GM23338 (cell line): ENCODE measurements around the gene TLR3. TPM values are rescaled to one million over a fixed set of nuclear protein-coding genes. Genes with fewer than 3 reads are reported as not detected.

ENCODE experiments used
- ATAC-seq: fragments of 200-7000 bp; cut with Tn5 transposase; 3 replicates; pipeline ENCODE4 v1.9.1; 2020
- DNase-seq: peaks from one replicate; pipeline ENCODE4 v3.0.0-alpha.2; 2015; ENCODE audit warnings: low spot score
- H2AFZ ChIP-seq: fragments of 200-600 bp; sonication (generic); 2 replicates; pipeline ENCODE4 v1.8.0; 2016; ENCODE audit warnings: antibody characterized with exemption, mild to moderate bottlenecking, moderate library complexity
- H3F3A ChIP-seq: fragments of 200-600 bp; sonication (generic); replicated peaks from 2 replicates; pipeline ENCODE4 v1.8.0; 2017; ENCODE audit warnings: antibody characterized with exemption, mixed run types, low read depth
- H3K27ac ChIP-seq: fragments of 200-600 bp; sonication (generic); 2 replicates; pipeline ENCODE4 v1.6.1; 2016; ENCODE audit warnings: low read depth
- H3K27me3 ChIP-seq: fragments of 200-600 bp; sonication (generic); 2 replicates; pipeline ENCODE4 v1.8.0; 2016; ENCODE audit warnings: mild to moderate bottlenecking, mixed run types, moderate library complexity; ENCODE audit not compliant: insufficient read depth
- H3K36me3 ChIP-seq: fragments of 200-600 bp; sonication (generic); 2 replicates; pipeline ENCODE4 v1.8.0; 2016; ENCODE audit warnings: mild to moderate bottlenecking; ENCODE audit not compliant: insufficient read depth
- H3K4me1 ChIP-seq: fragments of 200-600 bp; sonication (generic); 2 replicates; pipeline ENCODE4 v1.8.0; 2016; ENCODE audit warnings: mild to moderate bottlenecking, moderate library complexity; ENCODE audit not compliant: insufficient read depth
- H3K4me2 ChIP-seq: fragments of 200-600 bp; sonication (generic); 2 replicates; pipeline ENCODE4 v1.7.1; 2017; ENCODE audit warnings: mixed run types
- H3K4me3 ChIP-seq: fragments of 200-600 bp; sonication (generic); 2 replicates; pipeline ENCODE4 v1.6.1; 2016; ENCODE audit warnings: mixed run types
- H3K79me2 ChIP-seq: fragments of 200-600 bp; sonication (generic); replicated peaks from 2 replicates; pipeline ENCODE4 v1.8.0; 2017; ENCODE audit warnings: mild to moderate bottlenecking; ENCODE audit not compliant: insufficient read depth
- H3K9me2 ChIP-seq: fragments of 200-600 bp; sonication (generic); 2 replicates; pipeline ENCODE4 v1.8.0; 2017; ENCODE audit not compliant: insufficient read depth
- H4K20me1 ChIP-seq: fragments of 200-600 bp; sonication (generic); replicated peaks from 2 replicates; pipeline ENCODE4 v1.8.0; 2017; ENCODE audit warnings: mild to moderate bottlenecking; ENCODE audit not compliant: insufficient read depth
- H3K27ac Mint-ChIP-seq: 2 replicates; pipeline ENCODE4 v1.8.0; 2020; ENCODE audit warnings: inconsistent platforms, mild to moderate bottlenecking, moderate library complexity, mixed read lengths
- H3K27me3 Mint-ChIP-seq: 3 replicates; pipeline ENCODE4 v1.8.0; 2022; ENCODE audit warnings: low read depth, mild to moderate bottlenecking, moderate library complexity, mixed read lengths, inconsistent platforms; ENCODE audit not compliant: insufficient read depth, poor library complexity
- H3K36me3 Mint-ChIP-seq: 3 replicates; pipeline ENCODE4 v1.8.0; 2021; ENCODE audit warnings: low read depth, mild to moderate bottlenecking, inconsistent platforms, moderate library complexity, mixed read lengths
- H3K4me1 Mint-ChIP-seq: 3 replicates; pipeline ENCODE4 v1.8.0; 2020; ENCODE audit warnings: mild to moderate bottlenecking, inconsistent platforms, mixed read lengths
- H3K4me3 Mint-ChIP-seq: 3 replicates; pipeline ENCODE4 v1.8.0; 2021; ENCODE audit warnings: moderate library complexity, mild to moderate bottlenecking, inconsistent platforms, mixed read lengths
- H3K9me3 Mint-ChIP-seq: 3 replicates; pipeline ENCODE4 v1.8.0; 2020; ENCODE audit warnings: moderate library complexity, mild to moderate bottlenecking, inconsistent platforms, mixed read lengths
- CREB1 ChIP-seq: fragments of 250-450 bp; sonication (Bioruptor Pico); IDR thresholded peaks from 2 replicates; pipeline ENCODE4 v1.5.0; 2020; ENCODE audit warnings: low read depth, mild to moderate bottlenecking, moderate library complexity
- CTCF ChIP-seq, 2 experiments: fragments of 200-600 bp in 1 of 2; sonication (generic) in 1 of 2; conservative IDR thresholded peaks; 2 replicates each; pipeline versions ENCODE4 v1.5.1 to v1.6.1; 2016 to 2017; ENCODE audit warnings: antibody characterized with exemption in 2 of 2, low read depth in 2 of 2, mild to moderate bottlenecking in 2 of 2, moderate library complexity in 1 of 2
- ETS1 ChIP-seq: IDR thresholded peaks from 2 replicates; pipeline ENCODE4 v1.6.1; 2016; ENCODE audit warnings: antibody characterized with exemption
- EZH2 ChIP-seq: fragments of 200-600 bp; sonication (generic); IDR thresholded peaks from one replicate; pipeline ENCODE4 v1.8.0; 2017; ENCODE audit warnings: antibody characterized with exemption, mild to moderate bottlenecking, low read depth; ENCODE audit not compliant: unreplicated experiment
- EZH2phosphoT487 ChIP-seq: fragments of 200-600 bp; sonication (generic); IDR thresholded peaks from one replicate; pipeline ENCODE4 v1.8.1; 2018; ENCODE audit warnings: antibody characterized with exemption; ENCODE audit not compliant: unreplicated experiment
- JUNB ChIP-seq: IDR thresholded peaks from one replicate; pipeline ENCODE4 v1.6.1; 2016; ENCODE audit warnings: antibody characterized with exemption; ENCODE audit not compliant: unreplicated experiment
- NANOG ChIP-seq: IDR thresholded peaks from 2 replicates; pipeline ENCODE4 v1.6.1; 2016; ENCODE audit warnings: antibody characterized with exemption, borderline replicate concordance
- POLR2AphosphoS5 ChIP-seq: IDR thresholded peaks from 2 replicates; pipeline ENCODE4 v1.6.1; 2016; ENCODE audit warnings: antibody characterized with exemption, low read depth
- REST ChIP-seq: IDR thresholded peaks from one replicate; pipeline ENCODE4 v1.6.1; 2018; ENCODE audit warnings: antibody characterized with exemption; ENCODE audit not compliant: unreplicated experiment
- STAT1 ChIP-seq: IDR thresholded peaks from one replicate; pipeline ENCODE4 v1.6.1; 2016; ENCODE audit warnings: antibody characterized with exemption; ENCODE audit not compliant: unreplicated experiment
- ZNF114 ChIP-seq: fragments of 250-450 bp; sonication (Bioruptor Pico); IDR thresholded peaks from 2 replicates; pipeline ENCODE4 v1.5.0; 2020; ENCODE audit warnings: mild to moderate bottlenecking, moderate library complexity
- ZNF331 ChIP-seq: fragments of 250-450 bp; sonication (Bioruptor Pico); IDR thresholded peaks from 2 replicates; pipeline ENCODE4 v1.5.0; 2020; ENCODE audit warnings: low read depth, mild to moderate bottlenecking, moderate library complexity
- ZNF462 ChIP-seq: fragments of 250-450 bp; sonication (Bioruptor Pico); IDR thresholded peaks from 2 replicates; pipeline ENCODE4 v1.5.0; 2020; ENCODE audit warnings: mild to moderate bottlenecking, moderate library complexity
- polyA plus RNA-seq: library from polyadenylated mRNA; unstranded; fragments of >200 nt; fragmentation: Nextera tagmentation; extraction: Ambion mirVana; gene quantifications from 2 replicates; pipeline ENCODE4 v1.2.1, GENCODE V29; 2016
- total RNA-seq: library from RNA; depleted of rRNA; stranded (reverse); fragments of >200 nt; shearing (Covaris generic); gene quantifications from 2 replicates; pipeline ENCODE4 v1.2.3, GENCODE V29; 2014

TLR3 gene
- total and polyA plus RNA-seq, 2 experiments from 2014 or later = 0.32 to 0.38 TPM

GRCh38 chr4:186082221-186082620 lies 13.3 kb downstream of the TLR3 start:
- no peak overlapping the region for H3K4me2 ChIP-seq
- peaks cover 34% of the 10 kb centered on the region for H3K4me1 Mint-ChIP-seq
- no peak overlapping the region for H3K27ac Mint-ChIP-seq
- no peak for DNase-seq
- H3K27ac ChIP-seq = no peak overlapping the region
- H3K4me3 Mint-ChIP-seq = no peak overlapping the region
- H3K9me3 Mint-ChIP-seq = no peaks in the 10 kb centered on the region
- H3K27me3 ChIP-seq = no peaks in the 10 kb centered on the region
- no peak overlapping the region for H2AFZ ChIP-seq
- no peak overlapping the region for H3K4me3 ChIP-seq
- H3K36me3 ChIP-seq = no peaks in the 10 kb centered on the region
- H3K27me3 Mint-ChIP-seq = peaks cover 6% of the 10 kb centered on the region
- H3K36me3 Mint-ChIP-seq = peaks cover 3% of the 10 kb centered on the region; the same call in 1 of the 3 replicates
- no peak for TF ChIP-seq CREB1 (CRISPR knock-in tag)
- no peak for TF ChIP-seq ZNF331
- no peak for TF ChIP-seq POLR2AphosphoS5
- no peak for TF ChIP-seq JUNB
- TF ChIP-seq EZH2phosphoT487 = no peak
- no peak for TF ChIP-seq STAT1
- no peak for TF ChIP-seq ZNF114 (CRISPR knock-in tag)
- no peak for TF ChIP-seq NANOG
- no peak for TF ChIP-seq ZNF462 (CRISPR knock-in tag)
- TF ChIP-seq CTCF (conservative IDR thresholded peaks at IDR 0.05; ENCODE audit: low read depth in 2 of 2) = no peak
- TF ChIP-seq ETS1 = no peak
- TF ChIP-seq REST = no peak
- TF ChIP-seq EZH2 = no peak
- ATAC-seq = no peak
- peaks cover 11% of the 10 kb centered on the region for H3K4me1 ChIP-seq
- no peaks in the 10 kb centered on the region for H3K79me2 ChIP-seq
- no peaks in the 10 kb centered on the region for H3K9me2 ChIP-seq
- H3F3A ChIP-seq = 0 out of 2 replicates have a peak, but pooled peaks cover 8% of the 10 kb centered on the region
- no peaks in the 10 kb centered on the region for H4K20me1 ChIP-seq
